H9 (cell line): ENCODE measurements around the gene LIMS2. TPM values are rescaled to one million over a fixed set of nuclear protein-coding genes. Genes with fewer than 3 reads are reported as not detected.

ENCODE experiments used
- DNase-seq: peaks from one replicate; pipeline ENCODE4 v3.0.0-alpha.2; 2017
- H2AFZ ChIP-seq: one replicate; pipeline ENCODE4 v1.6.1; 2013; ENCODE audit warnings: mild to moderate bottlenecking, low read length, control low read depth, moderate library complexity
- H2AK5ac ChIP-seq: 2 replicates; pipeline ENCODE4 v1.6.1; 2013; ENCODE audit warnings: low read length, control low read depth, mixed read lengths; ENCODE audit not compliant: insufficient read length
- H2BK120ac ChIP-seq: one replicate; pipeline ENCODE4 v1.6.1; 2013; ENCODE audit warnings: low read depth, mild to moderate bottlenecking, low read length, control low read depth, inconsistent platforms; ENCODE audit not compliant: poor library complexity, severe bottlenecking
- H2BK12ac ChIP-seq: 2 replicates; pipeline ENCODE4 v1.6.1; 2013; ENCODE audit warnings: low read length, control low read depth, mixed read lengths, low read depth; ENCODE audit not compliant: insufficient read length
- H2BK15ac ChIP-seq: 2 replicates; pipeline ENCODE4 v1.6.1; 2013; ENCODE audit warnings: low read depth, low read length, control low read depth
- H2BK20ac ChIP-seq: one replicate; pipeline ENCODE4 v1.6.1; 2013; ENCODE audit warnings: low read depth, mild to moderate bottlenecking, low read length, control low read depth, inconsistent platforms; ENCODE audit not compliant: poor library complexity, severe bottlenecking
- H2BK5ac ChIP-seq: 2 replicates; pipeline ENCODE4 v1.6.1; 2013; ENCODE audit warnings: low read length, control low read depth, mixed read lengths; ENCODE audit not compliant: insufficient read length
- H3K14ac ChIP-seq: 2 replicates; pipeline ENCODE4 v1.6.1; 2013; ENCODE audit warnings: low read length, control low read depth; ENCODE audit not compliant: insufficient read depth
- H3K18ac ChIP-seq: 2 replicates; pipeline ENCODE4 v1.6.1; 2013; ENCODE audit warnings: low read depth, mild to moderate bottlenecking, mixed read lengths, low read length, control low read depth; ENCODE audit not compliant: insufficient read length
- H3K23ac ChIP-seq: 2 replicates; pipeline ENCODE4 v1.6.1; 2013; ENCODE audit warnings: low read length, control low read depth, mixed read lengths, low read depth; ENCODE audit not compliant: insufficient read length
- H3K23me2 ChIP-seq: 2 replicates; pipeline ENCODE4 v1.6.1; 2013; ENCODE audit warnings: low read depth, mild to moderate bottlenecking, mixed read lengths, low read length, control low read depth; ENCODE audit not compliant: insufficient read length, poor library complexity, severe bottlenecking
- H3K27ac ChIP-seq: 2 replicates; pipeline ENCODE4 v1.5.1; 2013; ENCODE audit warnings: low read length, control low read depth, mixed read lengths, low read depth; ENCODE audit not compliant: insufficient read length
- H3K27me3 ChIP-seq: 2 replicates; pipeline ENCODE4 v1.6.1; 2013; ENCODE audit warnings: low read length, control low read depth, inconsistent platforms; ENCODE audit not compliant: insufficient read depth
- H3K4ac ChIP-seq: 2 replicates; pipeline ENCODE4 v1.6.1; 2013; ENCODE audit warnings: low read depth, mild to moderate bottlenecking, control low read depth, inconsistent platforms, low read length, moderate library complexity
- H3K4me1 ChIP-seq: 2 replicates; pipeline ENCODE4 v1.6.1; 2013; ENCODE audit warnings: low read length, control low read depth, inconsistent platforms; ENCODE audit not compliant: insufficient read depth
- H3K4me2 ChIP-seq: 2 replicates; pipeline ENCODE4 v1.6.1; 2013; ENCODE audit warnings: low read length, control low read depth, mixed read lengths; ENCODE audit not compliant: insufficient read length, insufficient read depth
- H3K56ac ChIP-seq: 2 replicates; pipeline ENCODE4 v1.6.1; 2013; ENCODE audit warnings: low read depth, mild to moderate bottlenecking, mixed read lengths, low read length, control low read depth; ENCODE audit not compliant: insufficient read length
- H3K79me1 ChIP-seq: 2 replicates; pipeline ENCODE4 v1.6.1; 2013; ENCODE audit warnings: low read depth, mild to moderate bottlenecking, moderate library complexity, low read length, control low read depth, inconsistent platforms; ENCODE audit not compliant: insufficient read depth, poor library complexity, severe bottlenecking
- H3K79me2 ChIP-seq: 2 replicates; pipeline ENCODE4 v1.6.1; 2013; ENCODE audit warnings: low read length, control low read depth, inconsistent platforms; ENCODE audit not compliant: insufficient read depth
- H3K9ac ChIP-seq: 2 replicates; pipeline ENCODE4 v1.6.1; 2013; ENCODE audit warnings: low read length, control low read depth, mixed read lengths; ENCODE audit not compliant: insufficient read length; ENCODE audit errors: extremely low read depth
- H3K9me3 ChIP-seq: one replicate; pipeline ENCODE4 v1.6.1; 2013; ENCODE audit warnings: low read depth, low read length, inconsistent platforms; ENCODE audit not compliant: control insufficient read depth
- H3T11ph ChIP-seq: one replicate; pipeline ENCODE4 v1.6.1; 2013; ENCODE audit warnings: mild to moderate bottlenecking, low read length, control low read depth, inconsistent platforms
- H4K20me1 ChIP-seq: one replicate; pipeline ENCODE4 v1.6.1; 2013; ENCODE audit not compliant: control insufficient read depth, insufficient read length, insufficient read depth
- H4K5ac ChIP-seq: 2 replicates; pipeline ENCODE4 v1.6.1; 2013; ENCODE audit warnings: low read depth, mild to moderate bottlenecking, mixed read lengths, low read length, control low read depth; ENCODE audit not compliant: insufficient read length
- H4K8ac ChIP-seq: replicated peaks from 2 replicates; pipeline ENCODE4 v1.6.1; 2013; ENCODE audit warnings: low read length, control low read depth, mixed read lengths, low read depth; ENCODE audit not compliant: insufficient read length
- H4K91ac ChIP-seq: 2 replicates; pipeline ENCODE4 v1.6.1; 2013; ENCODE audit warnings: low read depth, mild to moderate bottlenecking, moderate library complexity, mixed read lengths, low read length, control low read depth; ENCODE audit not compliant: insufficient read length
- H3K27ac Mint-ChIP-seq, 3 experiments: 2 replicates in 2 of 3; 3 replicates in 1 of 3; pipeline ENCODE4 v1.8.0; 2020 to 2021; ENCODE audit warnings: mixed read lengths in 3 of 3, mild to moderate bottlenecking in 1 of 3, moderate library complexity in 1 of 3
- H3K27me3 Mint-ChIP-seq: 2 replicates; pipeline ENCODE4 v1.8.0; 2021; ENCODE audit warnings: low read depth, mild to moderate bottlenecking, moderate library complexity, mixed read lengths
- H3K36me3 Mint-ChIP-seq, 3 experiments: 2 replicates in 2 of 3; 3 replicates in 1 of 3; pipeline ENCODE4 v1.8.0; 2020 to 2021; ENCODE audit warnings: low read depth in 3 of 3, mixed read lengths in 3 of 3; ENCODE audit not compliant: insufficient read depth in 1 of 3
- H3K4me1 Mint-ChIP-seq, 2 experiments: 2 replicates each; pipeline ENCODE4 v1.8.0; 2020; ENCODE audit warnings: mixed read lengths in 2 of 2
- H3K4me3 Mint-ChIP-seq, 2 experiments: 2 replicates in 1 of 2; 3 replicates in 1 of 2; pipeline ENCODE4 v1.8.0; 2020 to 2021; ENCODE audit warnings: mild to moderate bottlenecking in 2 of 2, mixed read lengths in 2 of 2, moderate library complexity in 1 of 2
- H3K9me3 Mint-ChIP-seq, 2 experiments: 2 replicates in 1 of 2; 3 replicates in 1 of 2; pipeline ENCODE4 v1.8.0; 2020; ENCODE audit warnings: mild to moderate bottlenecking in 2 of 2, mixed read lengths in 2 of 2, moderate library complexity in 1 of 2
- WGBS: extraction: QIAGEN DNeasy Blood & Tissue Kit; methylation state at CpG from one replicate; pipeline ENCODE4 v1.1.7; 2013; ENCODE audit warnings: missing lambda C conversion rate, low lambda C conversion rate, mixed read lengths; ENCODE audit not compliant: insufficient read length; ENCODE audit errors: extremely low coverage; 5-methylcytosine and 5-hydroxymethylcytosine counted together
- total RNA-seq: library from RNA; stranded (reverse); gene quantifications from 2 replicates; pipeline ENCODE4 v1.2.1, GENCODE V29; 2021
- TF ChIP-seq, protein P1 (sequence below): fragments of 200-600 bp; sonication (generic); conservative IDR thresholded peaks from 3 replicates; pipeline ENCODE4 v1.8.0; 2021; ENCODE audit warnings: antibody characterized with exemption, mild to moderate bottlenecking

LIMS2 gene
- total RNA-seq, 1 experiment from 2014 or later: 5.9 TPM

DNA sequence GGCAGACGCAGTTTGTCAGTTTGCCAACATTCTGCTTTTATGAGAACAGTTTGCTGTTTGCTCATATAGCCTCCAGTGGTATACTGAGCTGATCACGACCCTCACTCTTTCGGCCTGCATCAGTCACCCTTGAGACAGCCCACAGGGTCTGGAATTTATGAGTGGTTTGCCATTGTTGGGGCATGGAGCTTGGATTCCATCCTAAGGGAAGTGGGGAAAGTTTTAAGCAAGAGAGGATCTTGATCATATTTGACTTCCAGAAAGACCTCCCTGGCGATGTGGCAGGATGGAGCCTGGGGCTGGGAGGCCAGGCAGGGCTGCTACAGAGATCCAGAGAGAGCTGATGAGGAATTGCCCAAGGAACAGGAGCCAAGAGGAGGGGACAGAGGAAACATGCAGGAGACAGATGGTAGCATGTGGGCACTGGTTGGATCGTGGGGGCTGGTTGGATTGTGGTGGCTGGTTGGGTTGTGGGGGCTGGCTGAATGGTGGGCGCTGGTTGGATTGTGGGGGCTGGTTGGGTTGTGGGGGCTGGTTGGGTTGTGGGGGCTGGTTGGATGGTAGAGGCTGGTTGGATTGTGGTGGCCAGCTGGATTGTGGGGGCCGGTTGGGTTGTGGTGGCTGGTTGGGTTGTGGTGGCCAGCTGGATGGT is 56.7 kb downstream of the LIMS2 start:
- H3K79me2 ChIP-seq: no peaks in the 10 kb centered on the region
- H3K4me1 Mint-ChIP-seq: no peaks in the 10 kb centered on the region
- H3K56ac ChIP-seq: no peak overlapping the region
- no peak for DNase-seq
- H3K23me2 ChIP-seq: no peaks in the 10 kb centered on the region
- no peak overlapping the region for H3K4me2 ChIP-seq
- no peak overlapping the region for H3T11ph ChIP-seq
- H3K9me3 ChIP-seq: peaks cover under 1% of the 10 kb centered on the region
- no peak overlapping the region for H3K18ac ChIP-seq
- TF ChIP-seq, protein P1, sequence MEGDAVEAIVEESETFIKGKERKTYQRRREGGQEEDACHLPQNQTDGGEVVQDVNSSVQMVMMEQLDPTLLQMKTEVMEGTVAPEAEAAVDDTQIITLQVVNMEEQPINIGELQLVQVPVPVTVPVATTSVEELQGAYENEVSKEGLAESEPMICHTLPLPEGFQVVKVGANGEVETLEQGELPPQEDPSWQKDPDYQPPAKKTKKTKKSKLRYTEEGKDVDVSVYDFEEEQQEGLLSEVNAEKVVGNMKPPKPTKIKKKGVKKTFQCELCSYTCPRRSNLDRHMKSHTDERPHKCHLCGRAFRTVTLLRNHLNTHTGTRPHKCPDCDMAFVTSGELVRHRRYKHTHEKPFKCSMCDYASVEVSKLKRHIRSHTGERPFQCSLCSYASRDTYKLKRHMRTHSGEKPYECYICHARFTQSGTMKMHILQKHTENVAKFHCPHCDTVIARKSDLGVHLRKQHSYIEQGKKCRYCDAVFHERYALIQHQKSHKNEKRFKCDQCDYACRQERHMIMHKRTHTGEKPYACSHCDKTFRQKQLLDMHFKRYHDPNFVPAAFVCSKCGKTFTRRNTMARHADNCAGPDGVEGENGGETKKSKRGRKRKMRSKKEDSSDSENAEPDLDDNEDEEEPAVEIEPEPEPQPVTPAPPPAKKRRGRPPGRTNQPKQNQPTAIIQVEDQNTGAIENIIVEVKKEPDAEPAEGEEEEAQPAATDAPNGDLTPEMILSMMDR: no peak
- H3K36me3 Mint-ChIP-seq: no peaks in the 10 kb centered on the region; a peak in 1 of 7 replicates
- no peak overlapping the region for H3K14ac ChIP-seq
- no peak overlapping the region for H4K91ac ChIP-seq
- no peak overlapping the region for H2AK5ac ChIP-seq
- no peak overlapping the region for H3K9ac ChIP-seq
- H3K27ac Mint-ChIP-seq: no peak overlapping the region; a peak in 1 of 7 replicates
- H3K4ac ChIP-seq: no peak overlapping the region
- peaks cover 7% of the 10 kb centered on the region for H3K27me3 Mint-ChIP-seq
- H3K23ac ChIP-seq: no peak overlapping the region
- H2BK5ac ChIP-seq: no peak overlapping the region
- no peaks in the 10 kb centered on the region for H3K27me3 ChIP-seq
- H2BK120ac ChIP-seq: no peak overlapping the region
- H2BK15ac ChIP-seq: no peak overlapping the region
- H4K5ac ChIP-seq: no peak overlapping the region
- no peak overlapping the region for H2AFZ ChIP-seq
- no peak overlapping the region for H3K27ac ChIP-seq
- peaks cover 0 to 4% of the 10 kb centered on the region in 2 experiments; a peak in 2 of 5 replicates for H3K9me3 Mint-ChIP-seq
- H2BK12ac ChIP-seq: no peak overlapping the region
- no peaks in the 10 kb centered on the region for H4K20me1 ChIP-seq
- H3K79me1 ChIP-seq: no peaks in the 10 kb centered on the region
- H3K4me3 Mint-ChIP-seq: no peak overlapping the region
- no peaks in the 10 kb centered on the region for H3K4me1 ChIP-seq
- no peak overlapping the region for H4K8ac ChIP-seq
- no peak overlapping the region for H2BK20ac ChIP-seq
- no CpG with 5 or more reads among the region's 7 CpGs for WGBS
